Endothelial cell of umbilical vein (primary cell): Measurements from ENCODE around the gene ZC3H18.

Source experiments
- EZH2 ChIP-seq: IDR thresholded peaks from 2 replicates; pipeline ENCODE4 v1.6.1; 2012; ENCODE audit warnings: borderline replicate concordance, low read depth, mild to moderate bottlenecking, moderate library complexity, low read length, inconsistent platforms; ENCODE audit not compliant: severe bottlenecking
- FOS ChIP-seq: IDR thresholded peaks from 2 replicates; pipeline ENCODE4 v1.6.1; 2011; ENCODE audit warnings: mild to moderate bottlenecking, low read length, moderate library complexity, borderline replicate concordance; ENCODE audit not compliant: insufficient read depth
- GATA2 ChIP-seq: IDR thresholded peaks from 2 replicates; pipeline ENCODE4 v1.7.0; 2011; ENCODE audit warnings: low read depth, mild to moderate bottlenecking, moderate library complexity, mixed read lengths, low read length; ENCODE audit not compliant: insufficient read length, insufficient read depth
- JUN ChIP-seq: IDR thresholded peaks from 2 replicates; pipeline ENCODE4 v1.6.1; 2011; ENCODE audit warnings: borderline replicate concordance, low read depth; ENCODE audit not compliant: insufficient read length, insufficient read depth
- MYC ChIP-seq: IDR thresholded peaks from one replicate; pipeline ENCODE4 v1.6.1; 2011; ENCODE audit warnings: mild to moderate bottlenecking, low read depth, low read length
- POLR2A ChIP-seq: IDR thresholded peaks from 2 replicates; pipeline ENCODE4 v1.6.1; 2012; ENCODE audit warnings: low read depth, mild to moderate bottlenecking, control low read depth, low read length
- POLR2AphosphoS5 ChIP-seq: IDR thresholded peaks from 2 replicates; pipeline ENCODE4 v1.6.1; 2012; ENCODE audit warnings: low read depth, mild to moderate bottlenecking, control low read depth, low read length, moderate library complexity; ENCODE audit not compliant: insufficient read depth
- TF ChIP-seq, protein P1 (sequence below), 2 donors: IDR thresholded peaks; 1 replicate in 1 of 2; 2 replicates in 1 of 2; pipeline ENCODE4 v1.5.1; 2011; ENCODE audit warnings: low read length in 2 of 2, mild to moderate bottlenecking in 2 of 2, moderate library complexity in 2 of 2, control low read depth in 1 of 2, inconsistent platforms in 1 of 2, low read depth in 1 of 2; ENCODE audit not compliant: insufficient read depth in 1 of 2; ENCODE audit errors: extremely low read depth in 1 of 2
- TF ChIP-seq, protein P2 (sequence below): IDR thresholded peaks from 2 replicates; pipeline ENCODE4 v1.6.1; 2011; ENCODE audit not compliant: insufficient read depth, insufficient read length

DNA sequence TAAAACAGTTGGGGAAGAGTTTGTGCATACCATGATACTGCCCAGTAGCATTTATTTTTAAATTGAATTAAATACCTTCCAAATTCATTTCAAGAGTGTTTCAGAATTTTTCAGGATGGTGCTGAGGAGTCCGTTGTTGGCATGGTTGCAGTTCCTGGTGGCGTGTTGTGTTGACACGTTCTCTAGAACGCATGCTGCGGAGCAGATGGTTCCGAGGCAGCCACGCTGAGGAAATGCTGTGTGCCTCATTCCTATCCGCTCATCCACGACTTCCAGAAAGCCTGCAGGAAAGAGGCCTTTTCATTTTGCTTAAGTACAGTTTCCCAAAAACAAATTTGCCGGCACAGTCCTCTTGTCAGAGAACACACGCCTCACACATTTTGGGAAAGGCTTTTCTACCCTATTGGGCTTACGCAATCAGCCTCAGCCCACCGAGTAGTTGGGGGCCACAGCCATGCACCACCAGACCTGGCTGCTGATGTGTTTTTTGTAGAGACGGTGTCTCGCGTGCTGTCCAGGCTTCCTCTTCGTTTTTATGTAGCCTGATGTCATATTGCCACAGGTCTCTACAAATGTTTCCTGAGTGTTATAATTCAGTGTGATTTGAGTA lies 36.0 kb downstream of the ZC3H18 start:
- TF ChIP-seq, protein P1, sequence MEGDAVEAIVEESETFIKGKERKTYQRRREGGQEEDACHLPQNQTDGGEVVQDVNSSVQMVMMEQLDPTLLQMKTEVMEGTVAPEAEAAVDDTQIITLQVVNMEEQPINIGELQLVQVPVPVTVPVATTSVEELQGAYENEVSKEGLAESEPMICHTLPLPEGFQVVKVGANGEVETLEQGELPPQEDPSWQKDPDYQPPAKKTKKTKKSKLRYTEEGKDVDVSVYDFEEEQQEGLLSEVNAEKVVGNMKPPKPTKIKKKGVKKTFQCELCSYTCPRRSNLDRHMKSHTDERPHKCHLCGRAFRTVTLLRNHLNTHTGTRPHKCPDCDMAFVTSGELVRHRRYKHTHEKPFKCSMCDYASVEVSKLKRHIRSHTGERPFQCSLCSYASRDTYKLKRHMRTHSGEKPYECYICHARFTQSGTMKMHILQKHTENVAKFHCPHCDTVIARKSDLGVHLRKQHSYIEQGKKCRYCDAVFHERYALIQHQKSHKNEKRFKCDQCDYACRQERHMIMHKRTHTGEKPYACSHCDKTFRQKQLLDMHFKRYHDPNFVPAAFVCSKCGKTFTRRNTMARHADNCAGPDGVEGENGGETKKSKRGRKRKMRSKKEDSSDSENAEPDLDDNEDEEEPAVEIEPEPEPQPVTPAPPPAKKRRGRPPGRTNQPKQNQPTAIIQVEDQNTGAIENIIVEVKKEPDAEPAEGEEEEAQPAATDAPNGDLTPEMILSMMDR (IDR thresholded peaks at IDR 0.05; ENCODE audit: extremely low read depth in 1 of 2, insufficient read depth in 1 of 2, low read depth in 1 of 2, low read length in 2 of 2), result no peak
- TF ChIP-seq MYC (no peak), POLR2A (no peak), POLR2AphosphoS5 (no peak), EZH2 (no peak), GATA2 (no peak), FOS (no peak), JUN (no peak)
- TF ChIP-seq, protein P2, sequence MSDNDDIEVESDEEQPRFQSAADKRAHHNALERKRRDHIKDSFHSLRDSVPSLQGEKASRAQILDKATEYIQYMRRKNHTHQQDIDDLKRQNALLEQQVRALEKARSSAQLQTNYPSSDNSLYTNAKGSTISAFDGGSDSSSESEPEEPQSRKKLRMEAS, result no peak
